ENCODE measurements around the gene TMPRSS4. TPM values are rescaled to one million over a fixed set of nuclear protein-coding genes. Genes with fewer than 3 reads are reported as not detected.

The TMPRSS4 gene
- total and polyA plus RNA-seq, 9 of the 15 experiments (the other 6 are each of a cell fraction or from before 2014, with no cell fraction given) = 4.0 to 10.0 (median 5.6) TPM

DNA sequence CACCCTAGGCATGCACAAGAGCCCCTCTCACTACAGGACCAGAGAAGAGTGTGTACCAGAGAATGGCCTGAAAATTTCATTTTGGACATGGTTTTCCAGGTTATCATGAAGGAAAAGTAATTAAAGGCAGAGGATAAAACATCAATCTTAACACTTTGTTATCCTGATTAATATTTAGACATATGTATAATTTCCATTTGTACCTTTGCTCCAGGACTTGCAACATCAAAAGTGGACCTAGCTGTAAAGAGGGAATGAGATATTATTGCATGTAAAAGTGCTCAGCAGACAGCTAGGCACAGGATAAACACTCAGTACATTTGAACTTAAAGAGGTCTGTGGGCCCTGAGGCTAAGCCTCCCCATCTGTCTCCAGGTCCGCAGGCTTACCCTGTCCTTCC lies 77.8 kb downstream of the TMPRSS4 start (continued):
- TF ChIP-seq ILK (tag; IDR thresholded peaks at IDR 0.05; ENCODE audit: borderline replicate concordance, low read depth) (no peak), L3MBTL2 (IDR thresholded peaks at IDR 0.05) (no peak), DIDO1 (tag; IDR thresholded peaks at IDR 0.05; ENCODE audit: low read depth) (no peak), TEAD2 (tag; IDR thresholded peaks at IDR 0.05) (no peak), CREBBP (IDR thresholded peaks at IDR 0.05; ENCODE audit: low read depth, low read length) (no peak), TCFL5 (CRISPR knock-in tag; conservative IDR thresholded peaks at IDR 0.05) (no peak), PTBP1 (IDR thresholded peaks at IDR 0.05; ENCODE audit: low read depth, low read length) (no peak), BACH1 (tag; IDR thresholded peaks at IDR 0.05) (no peak)
- TF ChIP-seq, protein P1, sequence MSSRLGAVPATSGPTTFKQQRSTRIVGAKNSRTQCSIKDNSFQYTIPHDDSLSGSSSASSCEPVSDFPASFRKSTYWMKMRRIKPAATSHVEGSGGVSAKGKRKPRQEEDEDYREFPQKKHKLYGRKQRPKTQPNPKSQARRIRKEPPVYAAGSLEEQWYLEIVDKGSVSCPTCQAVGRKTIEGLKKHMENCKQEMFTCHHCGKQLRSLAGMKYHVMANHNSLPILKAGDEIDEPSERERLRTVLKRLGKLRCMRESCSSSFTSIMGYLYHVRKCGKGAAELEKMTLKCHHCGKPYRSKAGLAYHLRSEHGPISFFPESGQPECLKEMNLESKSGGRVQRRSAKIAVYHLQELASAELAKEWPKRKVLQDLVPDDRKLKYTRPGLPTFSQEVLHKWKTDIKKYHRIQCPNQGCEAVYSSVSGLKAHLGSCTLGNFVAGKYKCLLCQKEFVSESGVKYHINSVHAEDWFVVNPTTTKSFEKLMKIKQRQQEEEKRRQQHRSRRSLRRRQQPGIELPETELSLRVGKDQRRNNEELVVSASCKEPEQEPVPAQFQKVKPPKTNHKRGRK (tag; IDR thresholded peaks at IDR 0.05) = no peak

DNA sequence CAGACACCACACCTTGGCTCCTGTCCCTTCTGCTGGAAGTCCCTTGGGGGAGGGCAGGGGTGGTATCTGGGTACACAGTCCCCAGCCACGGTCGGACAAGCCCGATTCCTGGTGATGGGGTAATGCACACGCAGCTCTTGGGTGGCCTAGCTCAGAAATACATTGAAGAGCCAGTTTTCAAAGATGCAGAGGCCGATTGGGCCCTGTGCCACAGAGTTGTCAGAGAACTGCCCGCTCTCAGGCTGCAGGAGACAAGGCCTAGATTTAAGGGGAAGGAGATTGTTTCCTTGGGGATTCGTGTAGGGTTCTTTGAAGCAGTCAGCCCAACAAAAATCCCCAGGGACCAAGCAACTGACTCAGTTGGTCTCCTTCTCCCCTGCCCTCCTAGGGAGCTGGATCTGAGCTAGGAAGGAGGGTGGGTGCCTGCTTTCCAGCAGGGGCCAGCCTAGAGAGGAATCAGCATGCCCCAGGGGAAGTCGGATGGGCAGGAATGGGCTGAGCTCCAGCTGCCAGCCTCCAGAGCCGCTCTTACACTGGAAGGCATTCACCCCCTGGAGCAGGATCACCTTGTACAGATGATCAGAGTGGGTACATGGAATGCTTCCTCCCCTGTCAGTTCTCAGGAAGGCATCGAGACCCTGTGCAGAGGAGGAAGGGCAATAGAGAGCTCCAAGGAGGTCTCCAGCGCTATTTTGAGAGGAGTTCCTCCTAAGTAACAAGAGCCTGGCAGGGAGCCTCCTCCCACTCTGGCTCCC lies 79.1 kb downstream of the TMPRSS4 start:
- peaks cover 0 to 16% of the 10 kb centered on the region in 2 experiments; a peak in 2 of 5 replicates for H3K4me1 ChIP-seq (replicated peaks in 1 of 2; ENCODE audit: control insufficient read depth in 2 of 2, insufficient read depth in 2 of 2, low read length in 2 of 2)
- H3K9me3 ChIP-seq (replicated peaks; ENCODE audit: control insufficient read depth, insufficient read depth, low read depth, low read length) = no peaks in the 10 kb centered on the region
- no peak overlapping the region for H3K9ac ChIP-seq (ENCODE audit: insufficient read depth in 1 of 2, low read depth in 2 of 2, low read length in 2 of 2)
- no TSS peak for BruUV-seq (replicated peaks)
- ChIA-PET CTCF (ENCODE audit: low intra/inter-chr PET ratio) (no interaction called here), POLR2A (interaction anchor here (1.2 to 1.8 kb wide), 2 partner anchors 8 to 10 kb away, joined by 4 to 7 read pairs; no protein-coding TSS in a partner anchor)
- no peak overlapping the region for H3K4me2 ChIP-seq (ENCODE audit: insufficient read depth, low read length)
- in situ Hi-C loops (cut with MboI) = no loop called here
- H2AFZ ChIP-seq (ENCODE audit: low read depth, low read length) = no peak overlapping the region
- ATAC-seq (no peak), DNase-seq (ENCODE audit: extremely low read depth in 1 of 4, low spot score in 3 of 4) (no peak), FAIRE-seq (no peak)
- WGBS (ENCODE audit: insufficient coverage, low coverage, missing lambda C conversion rate) = 0% methylated on average over 11 of the region's 11 CpGs
- no peaks in the 10 kb centered on the region for H3K9me1 ChIP-seq (ENCODE audit: control insufficient read depth, insufficient read depth, low read length)
- no peaks in the 10 kb centered on the region for H3K36me3 ChIP-seq (ENCODE audit: control insufficient read depth, insufficient read depth, low read length)
- H3K4me3 ChIP-seq = no peak overlapping the region
- no peak overlapping the region for H3K27ac ChIP-seq (ENCODE audit: extremely low read depth, low read depth, low read length)
- peaks cover 53 to 96% of the 10 kb centered on the region in 2 experiments for H3K27me3 ChIP-seq (ENCODE audit: control insufficient read depth in 2 of 2, insufficient read depth in 2 of 2, low read length in 2 of 2)
- H4K20me1 ChIP-seq (replicated peaks; ENCODE audit: control insufficient read depth, insufficient read depth, low read length) = 0 out of 2 replicates have a peak, but pooled peaks cover 4% of the 10 kb centered on the region
- intact Hi-C loops (cut with micrococcal nuclease) = no loop called here
- H3K79me2 ChIP-seq (ENCODE audit: control insufficient read depth, insufficient read depth, low read length) = no peaks in the 10 kb centered on the region
- peak; percentile 15; the same call in 1 of the 2 replicates for TF ChIP-seq ZNF263 (CRISPR knock-in tag; IDR thresholded peaks at IDR 0.05; ENCODE audit: borderline replicate concordance)
- no peak for TF ChIP-seq KAT7 (CRISPR knock-in tag; IDR thresholded peaks at IDR 0.05; ENCODE audit: borderline replicate concordance)
